GM12891 (cell line): Measurements from ENCODE around the gene PIGBOS1.

Source experiments
- PAX5 ChIP-seq: IDR thresholded peaks from 2 replicates; pipeline ENCODE4 v1.6.1; 2011; ENCODE audit warnings: low read length, moderate library complexity, mild to moderate bottlenecking; ENCODE audit not compliant: insufficient read depth, severe bottlenecking
- POLR2A ChIP-seq: IDR thresholded peaks from 2 replicates; pipeline ENCODE4 v1.6.1; 2011; ENCODE audit warnings: low read depth, low read length, control low read depth
- POLR2AphosphoS5 ChIP-seq: IDR thresholded peaks from 2 replicates; pipeline ENCODE4 v1.6.1; 2011; ENCODE audit warnings: low read depth, low read length, control low read depth
- POU2F2 ChIP-seq: IDR thresholded peaks from 2 replicates; pipeline ENCODE4 v1.6.1; 2011; ENCODE audit warnings: low read depth, mild to moderate bottlenecking, control low read depth, low read length, moderate library complexity
- SPI1 ChIP-seq: IDR thresholded peaks from 2 replicates; pipeline ENCODE4 v1.6.1; 2011; ENCODE audit warnings: low read depth, low read length, control low read depth
- TAF1 ChIP-seq: IDR thresholded peaks from 2 replicates; pipeline ENCODE4 v1.6.1; 2011; ENCODE audit warnings: low read depth, low read length, control low read depth

DNA sequence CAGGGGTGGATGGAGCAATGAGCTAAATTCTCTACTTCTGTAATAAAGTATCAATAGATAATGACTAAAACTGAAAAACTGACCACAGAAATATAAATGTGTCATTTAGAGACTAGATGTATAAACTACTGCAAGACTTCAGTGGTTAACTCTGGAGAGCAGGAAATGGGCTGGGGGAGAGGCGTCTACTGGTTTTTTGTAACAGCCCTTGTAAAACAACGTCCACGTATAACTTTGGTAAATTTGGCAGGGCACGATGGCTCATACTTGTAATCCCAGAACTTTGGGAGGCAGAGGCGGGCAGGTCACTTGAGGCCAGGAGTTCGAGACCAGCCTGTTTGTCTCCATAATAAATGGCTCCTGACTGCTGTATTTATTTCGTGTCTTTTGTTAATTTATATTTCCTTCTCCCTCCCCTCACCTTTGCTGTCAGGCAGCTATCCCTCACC lies 41.8 kb downstream of the PIGBOS1 start:
- TF ChIP-seq POLR2A: no peak
- no peak for TF ChIP-seq POLR2AphosphoS5
- TF ChIP-seq TAF1: no peak
- TF ChIP-seq SPI1: no peak
- 0 out of 2 replicates have a peak, but pooled peaks have one; percentile 34 for TF ChIP-seq POU2F2
- TF ChIP-seq PAX5: no peak
